HG03025 (cell line): ENCODE results near the gene ZEB1.

Experiments
- ATAC-seq: cut with Tn5 transposase; IDR thresholded peaks from one replicate; pipeline ENCODE4 v1.9.1; 2021; ENCODE audit warnings: mild to moderate bottlenecking, moderate library complexity; ENCODE audit not compliant: unreplicated experiment, low FRiP score

The ZEB1 gene

DNA sequence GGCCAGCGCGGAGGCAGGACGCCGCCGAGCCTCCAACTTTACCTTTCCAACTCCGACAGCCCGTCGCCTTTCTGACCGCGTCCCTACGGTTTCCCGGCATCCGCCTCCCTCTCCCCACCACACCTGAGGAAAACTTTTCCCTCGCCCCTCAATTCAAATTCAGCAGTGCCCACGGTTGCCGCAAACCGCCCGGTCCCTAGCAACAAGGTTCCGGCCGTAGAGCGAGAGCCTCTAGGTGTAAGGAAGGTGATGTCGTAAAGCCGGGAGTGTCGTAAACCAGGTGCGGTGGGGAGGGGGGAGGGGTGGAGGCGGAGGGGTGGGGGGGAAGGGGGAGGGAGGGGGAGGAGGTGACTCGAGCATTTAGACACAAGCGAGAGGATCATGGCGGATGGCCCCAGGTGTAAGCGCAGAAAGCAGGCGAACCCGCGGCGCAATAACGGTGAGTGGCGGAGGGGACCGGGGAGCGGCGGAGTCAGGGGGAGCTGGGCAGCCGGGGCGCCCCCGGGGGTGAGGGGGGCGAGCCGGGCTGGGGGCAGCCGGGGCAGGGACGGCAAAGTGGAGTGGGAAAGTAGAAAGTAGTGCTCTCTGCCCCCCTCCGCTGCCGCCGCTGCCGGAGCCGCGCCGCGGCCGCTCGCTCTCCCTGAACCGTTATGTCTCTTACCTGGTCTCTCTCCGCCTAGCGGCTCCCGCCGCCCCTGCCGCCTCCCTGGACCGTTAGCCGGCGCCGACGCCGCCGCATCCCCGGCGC is at the start of gene ZEB1:
Gene ZEB1 (plus strand): TSS at position 363 of the 748 bp plus-strand sequence. CDS start 19 bp downstream, at position 382.
- ATAC-seq = peak; percentile 31

DNA sequence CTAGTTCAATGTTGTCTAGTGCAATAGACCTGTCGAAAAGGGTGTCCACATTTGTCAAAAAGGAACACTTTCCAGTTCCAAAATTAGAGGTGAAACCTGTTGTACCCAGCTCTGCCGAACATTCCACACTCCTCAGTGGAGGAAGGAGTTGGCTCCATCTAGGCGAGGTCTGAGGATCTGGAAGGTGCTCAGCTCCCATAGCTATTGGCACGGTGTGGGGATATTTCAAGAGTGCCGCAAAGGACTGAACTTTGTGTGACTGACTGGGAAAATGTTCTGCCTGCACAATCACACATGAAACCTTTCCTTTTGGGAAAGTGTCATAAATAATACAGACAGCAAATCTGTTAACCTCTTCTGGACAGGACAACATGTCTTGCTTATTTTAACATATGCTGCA is 48.1 kb upstream of the ZEB1 start:
- ATAC-seq = no peak

DNA sequence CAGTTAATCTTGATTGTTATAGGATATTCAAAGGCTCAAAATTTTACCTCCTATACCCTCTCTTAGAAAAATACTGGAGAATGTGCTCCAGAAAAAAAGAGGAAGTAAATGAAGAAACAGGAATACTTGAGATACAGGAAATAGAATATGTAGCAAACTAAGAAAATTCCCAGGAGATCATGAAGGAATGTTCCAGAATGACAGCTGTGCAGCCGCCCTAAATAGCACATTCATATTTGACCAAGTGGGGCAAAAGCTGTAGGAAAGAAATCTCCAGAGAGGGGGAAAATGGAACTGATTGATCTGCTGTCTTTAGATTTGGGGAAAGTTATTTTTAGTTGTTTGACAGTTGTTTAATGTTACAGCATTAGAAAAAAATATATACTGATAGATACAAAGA is 46.2 kb upstream of the ZEB1 start:
- no peak for ATAC-seq

DNA sequence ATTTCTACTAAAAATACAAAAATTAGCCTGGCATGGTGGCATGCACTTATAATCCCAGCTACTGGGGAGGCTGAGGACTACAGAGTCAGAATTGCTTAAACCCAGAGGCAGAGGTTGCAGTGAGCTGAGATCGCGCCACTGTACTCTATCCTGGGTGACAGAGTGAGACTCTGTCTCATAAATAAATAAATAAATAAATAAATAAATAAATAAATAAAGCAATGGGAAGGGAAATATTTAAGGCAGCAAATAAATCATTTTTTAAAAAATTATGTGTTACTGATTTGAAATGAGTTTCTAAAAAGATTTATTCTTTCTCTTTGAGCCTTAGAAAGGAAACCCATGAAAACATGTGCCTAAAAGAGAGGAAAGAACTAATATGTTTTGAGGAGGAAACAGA is 45.2 kb upstream of the ZEB1 start:
- no peak for ATAC-seq

DNA sequence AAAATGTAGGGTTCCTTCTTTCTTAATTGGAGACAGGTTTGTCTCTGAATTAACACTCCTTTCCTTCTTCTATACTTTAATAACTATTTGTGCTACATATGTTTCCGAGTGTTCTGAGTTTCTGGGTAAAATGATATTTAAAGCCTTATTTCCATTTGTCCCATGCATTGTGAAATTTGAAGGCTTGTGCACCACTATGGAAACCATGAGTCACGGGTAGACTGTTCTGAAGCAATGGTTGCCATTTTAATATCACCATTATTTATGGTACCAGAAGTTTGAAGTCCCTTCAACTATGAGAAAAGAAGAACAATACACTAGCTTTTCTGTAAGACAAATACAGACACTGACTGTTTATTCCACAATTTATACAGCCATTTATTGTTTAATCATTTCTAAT is 44.7 kb upstream of the ZEB1 start:
- no peak for ATAC-seq

DNA sequence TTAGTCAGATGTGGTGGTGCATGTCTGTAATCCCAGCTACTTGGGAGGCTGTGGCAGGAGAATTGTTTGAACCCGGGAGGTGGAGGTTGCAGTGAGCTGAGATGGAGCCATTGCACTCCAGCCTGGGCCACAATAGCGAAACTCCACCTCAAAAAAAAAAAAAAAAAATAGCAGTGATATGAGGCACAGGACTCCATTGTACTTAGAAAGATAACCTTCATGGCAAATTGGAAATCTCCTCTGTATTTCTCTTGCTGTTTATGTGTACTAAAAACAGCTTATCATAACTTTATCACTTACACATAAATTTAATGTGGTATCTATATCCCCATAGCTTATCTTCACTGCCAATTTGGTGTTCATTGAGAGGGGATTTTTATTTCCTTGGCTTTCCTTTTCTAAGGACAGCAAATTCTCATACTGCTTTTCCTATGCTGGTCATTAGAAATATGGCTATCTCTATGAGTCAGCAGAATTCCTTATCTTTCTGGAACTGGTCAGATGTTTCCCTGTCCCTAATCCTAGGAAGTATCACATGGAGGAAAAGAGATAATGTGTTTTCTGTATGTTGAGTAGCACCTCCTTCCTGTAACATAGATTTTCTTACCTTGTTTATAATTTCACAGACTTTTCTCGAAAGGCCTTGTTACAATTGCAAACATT is 40.6 kb upstream of the ZEB1 start:
- ATAC-seq = no peak

DNA sequence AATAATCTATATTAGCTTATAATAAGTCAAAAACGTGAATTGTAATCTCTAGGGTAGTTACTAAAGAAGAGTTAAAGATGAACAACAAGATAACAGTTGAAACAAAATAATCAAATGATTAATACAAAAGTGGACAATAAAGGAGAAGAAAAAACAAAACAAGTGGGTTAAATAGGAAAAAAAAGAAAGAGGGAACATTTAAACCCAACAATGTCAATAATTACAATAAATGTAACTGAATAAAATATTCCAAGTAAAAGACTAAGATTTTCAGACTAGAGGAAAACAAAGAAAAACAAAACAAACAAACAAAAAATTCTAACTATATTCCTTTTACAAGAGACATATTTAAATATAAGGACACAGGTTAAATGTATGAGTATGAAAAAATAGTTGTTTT is 38.0 kb upstream of the ZEB1 start:
- no peak for ATAC-seq

DNA sequence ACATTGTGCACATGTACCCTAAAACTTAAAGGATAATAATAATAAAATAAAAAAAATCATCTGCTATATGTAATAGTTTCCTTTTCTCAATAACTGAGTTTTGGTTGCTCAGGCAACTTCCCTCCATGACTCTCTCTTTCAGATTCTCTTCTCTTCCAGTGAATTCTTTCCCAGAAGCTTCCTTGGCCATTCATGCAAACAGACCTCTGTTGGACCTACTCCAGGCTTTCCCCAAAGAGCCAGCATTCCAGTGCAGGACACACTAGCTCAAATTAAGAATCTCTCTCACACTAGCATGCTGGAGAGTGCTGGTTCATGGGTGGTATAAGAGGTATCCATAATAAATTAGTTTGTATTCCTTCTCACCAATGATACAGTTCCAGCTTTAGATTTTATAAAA is 31.0 kb upstream of the ZEB1 start:
- no peak for ATAC-seq

DNA sequence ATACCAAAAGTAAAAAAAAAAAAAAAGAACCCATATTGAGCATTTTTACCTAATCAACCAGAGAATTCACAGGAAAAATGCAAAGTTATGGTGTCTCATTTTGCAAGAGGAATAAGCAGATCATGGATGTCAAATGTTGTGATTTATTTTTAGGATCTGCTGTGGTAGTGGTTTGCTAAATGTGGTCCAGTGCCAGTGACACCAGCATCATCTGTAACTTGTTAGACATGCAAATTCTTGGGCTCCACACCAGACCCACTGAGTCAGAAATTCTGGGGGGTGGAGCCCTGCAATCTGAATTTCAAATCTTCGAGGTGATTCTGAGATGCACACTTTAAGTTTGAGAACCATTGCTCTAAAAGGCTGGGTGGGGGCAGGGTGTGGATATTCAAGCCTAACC is 30.1 kb upstream of the ZEB1 start:
- no peak for ATAC-seq

DNA sequence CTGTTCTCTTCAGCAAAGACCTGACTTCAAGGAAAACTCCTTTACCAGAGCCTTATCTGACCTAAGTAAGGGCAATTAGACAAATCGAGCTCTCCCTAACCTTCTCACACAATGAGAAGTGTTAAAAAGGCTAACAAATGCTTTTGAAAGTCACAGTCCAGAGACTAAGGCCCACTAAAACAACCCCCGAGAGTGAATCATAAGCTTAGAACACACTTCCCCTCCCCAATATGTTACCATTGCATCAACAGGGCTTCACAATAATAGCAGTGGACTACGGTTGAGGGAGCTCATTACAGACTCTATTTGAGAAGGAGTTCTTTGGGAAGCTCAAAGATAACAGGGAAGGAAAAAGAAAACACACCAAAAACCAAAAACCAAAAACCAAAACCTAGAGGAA is 28.6 kb upstream of the ZEB1 start:
- ATAC-seq = no peak

DNA sequence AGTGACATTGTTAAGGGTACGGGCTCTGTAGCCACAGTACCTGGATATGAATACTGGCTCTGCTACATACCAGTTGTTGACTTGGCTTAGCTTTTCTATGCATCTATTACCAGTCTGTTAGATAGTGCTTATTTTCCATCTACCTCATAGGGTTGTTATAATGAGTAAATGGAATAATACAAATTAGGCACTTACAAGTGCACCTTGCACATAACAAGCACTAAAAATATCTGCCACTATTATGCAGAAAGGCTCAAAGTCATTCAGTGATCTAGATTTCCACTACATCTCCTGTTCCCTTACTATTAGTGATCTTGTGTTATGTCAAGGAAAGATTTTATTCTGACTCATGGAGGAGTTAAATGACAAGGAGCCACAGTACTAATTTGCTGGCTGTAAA is 27.9 kb upstream of the ZEB1 start:
- ATAC-seq = no peak

DNA sequence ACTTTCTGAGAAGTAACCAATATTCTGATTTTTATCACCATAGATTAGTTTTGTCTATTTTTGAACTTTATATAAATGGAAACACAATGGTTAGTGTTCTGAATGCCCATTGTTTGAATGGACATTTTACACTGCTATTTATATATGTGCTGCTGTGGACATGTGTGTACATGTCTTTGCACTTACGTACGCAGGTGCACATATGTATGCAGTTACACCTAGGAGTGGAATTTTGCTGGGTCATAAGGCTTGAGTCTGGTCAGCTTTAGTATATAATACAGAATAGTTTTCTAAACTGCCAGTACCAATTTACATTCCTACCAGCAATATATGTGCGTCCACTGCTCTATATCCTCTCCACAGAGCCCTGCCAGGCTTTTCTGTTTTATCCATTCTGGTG is 24.5 kb upstream of the ZEB1 start:
- no peak for ATAC-seq

DNA sequence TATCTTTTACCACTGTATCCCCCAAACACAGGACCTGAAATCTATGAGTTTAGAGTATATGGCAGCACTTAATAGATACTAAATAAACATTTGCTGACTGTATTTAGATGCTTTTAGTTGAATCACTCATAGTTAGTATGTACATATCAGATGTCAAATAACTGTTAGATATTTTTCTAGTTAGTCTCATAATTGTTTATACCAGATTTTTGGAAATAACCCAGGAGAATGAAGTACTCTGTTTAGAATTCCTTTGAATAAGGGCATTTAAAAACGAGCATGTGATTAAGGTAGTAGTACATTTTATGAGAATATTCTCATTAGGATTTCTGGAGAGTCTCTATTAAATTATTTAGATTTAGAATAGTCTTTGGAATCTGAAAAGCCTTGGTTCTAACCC is 22.3 kb upstream of the ZEB1 start:
- no peak for ATAC-seq

DNA sequence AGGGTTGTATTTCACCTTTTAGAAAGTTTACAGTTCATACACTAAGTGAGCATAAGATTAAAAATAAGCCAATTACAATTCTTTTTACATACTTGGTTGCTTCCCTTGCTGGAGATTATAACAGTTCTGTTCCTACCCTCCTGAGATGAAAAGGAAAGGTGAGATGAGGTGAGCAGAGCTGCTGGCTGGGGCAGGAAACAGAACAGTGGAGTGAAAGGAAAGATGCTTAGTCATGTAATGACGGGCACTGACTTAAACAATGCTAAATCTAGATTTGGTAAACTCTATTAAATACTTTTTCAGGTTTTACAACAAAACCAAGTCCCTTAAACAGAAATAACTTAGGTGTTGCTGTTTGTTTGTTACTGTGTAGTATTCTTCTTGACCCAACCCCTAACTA is 19.9 kb upstream of the ZEB1 start:
- no peak for ATAC-seq

DNA sequence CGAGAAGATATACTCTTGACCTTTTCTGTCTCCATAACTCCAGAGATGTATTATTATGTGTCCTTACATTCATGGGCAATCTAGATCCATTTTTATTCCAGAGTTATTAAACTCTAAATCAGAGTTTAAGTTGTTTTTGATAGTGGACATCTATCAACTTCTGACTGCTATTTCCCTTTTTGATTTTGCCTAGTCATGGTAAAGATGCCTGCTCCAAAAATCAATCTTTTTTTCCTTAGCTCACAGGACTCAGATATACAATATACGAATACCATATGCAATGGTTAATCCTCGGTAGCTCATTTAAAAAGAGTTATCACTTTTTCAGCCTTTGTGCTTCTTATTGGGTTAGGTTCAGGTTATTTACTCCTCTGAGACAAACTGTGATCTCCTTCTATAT is 15.8 kb upstream of the ZEB1 start:
- ATAC-seq = no peak

DNA sequence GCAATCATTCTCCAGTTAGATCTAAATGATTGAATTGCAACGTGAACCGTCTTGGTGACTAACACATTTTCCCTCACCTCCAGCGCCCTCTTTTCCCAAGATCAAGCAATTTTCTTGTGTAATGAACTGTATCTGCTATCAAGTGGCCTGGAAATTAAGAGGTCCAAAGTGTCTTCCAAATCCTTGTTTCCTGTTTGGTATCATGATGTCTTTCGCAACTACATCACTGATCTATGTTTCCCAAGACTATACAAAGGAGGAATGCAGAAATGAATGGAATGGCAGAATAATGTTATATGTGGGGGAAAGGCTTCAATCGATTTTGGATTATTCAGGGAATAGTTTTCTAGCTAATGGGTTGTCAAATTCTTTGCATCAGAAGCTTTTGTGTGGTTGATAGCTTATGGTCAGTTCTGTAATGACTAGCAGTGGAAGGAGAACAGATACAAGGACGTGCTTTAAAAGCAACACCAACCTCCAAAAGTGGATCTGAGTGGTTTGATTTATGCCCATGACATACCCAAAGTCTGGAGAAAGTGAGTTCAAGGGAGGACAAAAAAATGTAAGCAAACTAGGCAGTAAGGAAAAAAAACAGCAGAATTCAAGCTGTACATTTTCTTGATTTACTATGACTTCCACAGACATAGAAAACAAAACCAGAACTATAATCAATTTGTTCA is 14.6 kb upstream of the ZEB1 start:
- no peak for ATAC-seq

DNA sequence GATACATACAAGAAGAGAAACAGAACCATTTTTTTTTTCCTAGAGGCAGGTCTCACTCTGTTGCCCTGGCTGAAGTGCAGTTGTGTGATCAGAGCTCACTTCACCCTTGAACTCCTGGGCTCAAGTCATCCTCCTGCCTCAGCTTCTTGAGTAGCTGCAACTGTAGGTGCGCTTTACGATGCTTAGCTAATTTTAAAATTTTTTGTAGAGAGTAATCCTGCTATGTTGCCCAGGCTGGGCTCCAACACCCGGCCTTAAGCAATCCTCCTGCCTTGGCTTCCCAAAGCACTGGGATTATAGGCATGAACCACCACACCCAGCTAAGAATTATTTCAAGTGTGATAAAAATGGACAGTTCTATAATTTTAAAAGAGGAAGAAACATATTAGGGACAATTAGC is 5.6 kb upstream of the ZEB1 start:
- no peak for ATAC-seq

DNA sequence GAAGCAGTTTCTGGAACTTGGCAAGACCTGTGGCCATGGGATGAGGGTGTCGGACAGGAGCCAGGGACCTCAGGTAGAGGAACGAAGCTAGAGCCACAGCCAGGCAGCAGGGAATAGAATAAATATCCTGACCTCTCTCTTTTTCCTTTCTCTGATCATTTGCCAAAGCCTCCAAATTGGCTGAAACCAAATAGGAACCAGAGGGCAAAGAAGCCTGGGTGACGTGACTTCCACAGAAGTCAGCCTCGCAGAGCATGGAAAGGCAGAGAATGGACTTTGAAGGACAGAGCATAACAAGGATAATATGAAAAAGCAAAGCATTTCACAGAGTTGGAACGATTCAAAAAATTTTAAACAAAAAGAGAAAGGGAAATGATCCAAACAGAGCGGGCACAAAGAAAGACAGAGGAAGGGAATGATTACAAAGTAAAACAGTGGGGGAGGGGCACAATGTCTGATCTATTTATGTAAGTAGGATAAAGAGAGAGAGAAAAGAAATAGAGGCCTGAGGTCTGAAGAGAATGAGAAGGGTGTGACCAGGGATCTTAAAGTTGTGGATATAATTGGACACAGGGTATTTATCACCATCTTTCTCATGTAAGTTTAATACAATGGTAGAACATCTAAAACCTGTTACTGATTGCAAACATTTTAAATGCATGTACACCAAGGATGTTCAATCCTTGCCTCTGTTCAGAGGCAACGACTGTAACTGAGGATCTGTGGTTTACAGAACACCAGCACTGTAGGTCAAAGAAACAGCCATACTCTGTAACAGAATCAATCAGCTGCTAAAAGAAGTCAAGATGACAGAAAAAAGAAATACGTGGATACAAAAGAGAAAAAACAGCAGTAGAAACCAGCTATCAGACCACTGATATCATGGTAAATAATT is 4.5 kb upstream of the ZEB1 start:
- ATAC-seq = no peak

DNA sequence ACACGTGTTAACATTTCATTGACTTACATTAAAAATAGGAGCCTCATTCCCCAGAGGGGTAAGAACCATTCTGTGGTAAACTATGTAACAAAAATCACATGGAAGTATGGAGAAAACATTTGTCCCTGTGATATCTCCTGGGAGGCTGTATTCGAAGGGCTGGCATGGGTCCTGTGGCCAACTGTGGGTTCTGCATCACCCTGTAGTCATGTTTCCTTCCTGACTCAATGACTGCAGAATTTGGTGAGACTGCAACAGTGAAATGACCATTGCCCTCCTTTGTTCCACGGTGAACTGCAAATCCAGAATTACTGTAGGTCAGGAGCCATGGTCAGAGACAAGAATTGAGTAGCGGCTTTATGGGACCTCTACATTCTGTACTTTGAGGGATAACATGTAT is 3.6 kb upstream of the ZEB1 start:
- no peak for ATAC-seq

DNA sequence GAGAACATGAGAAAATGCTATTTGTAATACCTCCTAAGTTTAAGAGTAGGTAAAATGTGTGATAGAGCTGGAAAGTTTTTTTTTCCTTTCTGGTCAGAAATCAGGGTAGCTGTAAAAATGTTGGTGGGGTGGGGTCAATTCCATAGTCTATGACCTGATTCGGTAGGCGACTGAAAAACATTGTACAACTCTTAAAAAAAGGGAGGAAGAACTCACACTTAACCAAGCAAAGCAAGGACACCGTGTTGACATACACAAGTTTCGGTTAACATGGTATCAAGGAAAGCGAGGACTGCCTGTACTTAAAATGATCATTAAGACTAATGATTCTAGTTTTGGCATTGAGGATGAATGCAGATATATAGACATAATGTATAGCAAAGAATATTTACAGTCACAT is 1.8 kb upstream of the ZEB1 start:
- ATAC-seq = no peak
